PFSK-1 (cell line): ENCODE measurements around the gene LTB4R2.

Source experiments
- POLR2AphosphoS5 ChIP-seq: IDR thresholded peaks from 2 replicates; pipeline ENCODE4 v1.6.1; 2012; ENCODE audit warnings: low read depth, mild to moderate bottlenecking, control low read depth, low read length, moderate library complexity
- REST ChIP-seq, 2 experiments: IDR thresholded peaks; 2 replicates each; pipeline versions ENCODE4 v1.6.1 to v1.8.0; 2011 to 2012; ENCODE audit warnings: low read depth in 2 of 2, low read length in 2 of 2, control low read depth in 1 of 2, inconsistent platforms in 1 of 2, mild to moderate bottlenecking in 1 of 2, moderate library complexity in 1 of 2; ENCODE audit not compliant: insufficient read depth in 1 of 2
- TAF1 ChIP-seq: IDR thresholded peaks from 2 replicates; pipeline ENCODE4 v1.6.1; 2012; ENCODE audit warnings: low read length, control low read depth, borderline replicate concordance; ENCODE audit not compliant: insufficient read depth

- TF ChIP-seq POLR2AphosphoS5 (no peak), REST (IDR thresholded peaks at IDR 0.05; ENCODE audit: insufficient read depth in 1 of 2, low read depth in 2 of 2, low read length in 2 of 2) (no peak), TAF1 (no peak)
Observed at GRCh38 chr14:24264298-24264697, 45.6 kb upstream of the LTB4R2 start.
